ENCODE data around the gene RALGDS. TPM values are rescaled to one million over a fixed set of nuclear protein-coding genes. Genes with fewer than 3 reads are reported as not detected.

Gene RALGDS
- total RNA-seq, 6 experiments from 2014 or later: 4.3 to 19.8 (median 5.7) TPM

- ATAC-seq: no peak
- Histone ChIP-seq H3K4me3 (no peak overlapping the region), H3K27ac (peak overlapping the region in 2 of 3 donors; percentile 12 to 77), H3K27me3 (no peaks in the 10 kb centered on the region), H3K4me1 (peaks cover 2 to 39% (median 13%) of the 10 kb centered on the region in 4 donors), H3K36me3 (no peaks in the 10 kb centered on the region), H3K9me3 (no peaks in the 10 kb centered on the region)
- 57% methylated on average over 3 of the region's 4 CpGs for WGBS (ENCODE audit: insufficient coverage, low coverage, low lambda C conversion rate, missing lambda C conversion rate)
- intact Hi-C loops (cut with DNase I): no loop called here
- no peak for DNase-seq
- TF ChIP-seq CTCF (IDR thresholded peaks at IDR 0.05) (no peak), POLR2A (IDR thresholded peaks at IDR 0.05) (no peak)
Measured at GRCh38 chr9:133122605-133122934, 1.5 kb upstream of the RALGDS start.

GRCh38 chr9:133121915-133122550 is 993 bp upstream of the RALGDS start:
- Histone ChIP-seq H3K36me3 (no peaks in the 10 kb centered on the region), H3K27me3 (no peaks in the 10 kb centered on the region), H3K4me3 (no peak overlapping the region), H3K4me1 (peaks cover 2 to 36% (median 11%) of the 10 kb centered on the region in 4 donors), H3K27ac (peak overlapping the region in 2 of 3 donors; percentile 65 to 77), H3K9me3 (no peaks in the 10 kb centered on the region)
- ATAC-seq (no peak), DNase-seq (peak in 1 of 3 donors; percentile 51)
- WGBS (ENCODE audit: insufficient coverage, low coverage, low lambda C conversion rate, missing lambda C conversion rate): 80% methylated on average over 1 of the region's 8 CpGs
- intact Hi-C loops (cut with DNase I): no loop called here
- TF ChIP-seq CTCF (IDR thresholded peaks at IDR 0.05) (no peak), POLR2A (IDR thresholded peaks at IDR 0.05) (no peak)

GRCh38 chr9:133120501-133121197 is 391 bp downstream of the RALGDS start:
- H3K4me3 ChIP-seq: peak overlapping the region; percentile 65 to 86 (median 70)
- WGBS (ENCODE audit: insufficient coverage, low coverage, low lambda C conversion rate, missing lambda C conversion rate): 14% methylated on average over 1 of the region's 66 CpGs
- H3K4me1 ChIP-seq: peaks cover 0 to 22% (median 3%) of the 10 kb centered on the region in 4 donors
- DNase-seq (no peak), ATAC-seq (peak in 1 of 4 donors; percentile 5)
- TF ChIP-seq CTCF (IDR thresholded peaks at IDR 0.05): no peak
- peak; percentile 44 for TF ChIP-seq POLR2A (IDR thresholded peaks at IDR 0.05)
- H3K9me3 ChIP-seq: no peaks in the 10 kb centered on the region
- no peaks in the 10 kb centered on the region for H3K27me3 ChIP-seq
- no peaks in the 10 kb centered on the region for H3K36me3 ChIP-seq
- peak overlapping the region; percentile 63 to 86 (median 72) for H3K27ac ChIP-seq
- intact Hi-C loops (cut with DNase I): no loop called here

- ATAC-seq: no peak
- peaks cover 0 to 24% (median 5%) of the 10 kb centered on the region in 4 donors for H3K4me1 ChIP-seq
- 16% methylated on average over 7 of the region's 21 CpGs for WGBS (ENCODE audit: insufficient coverage, low coverage, low lambda C conversion rate, missing lambda C conversion rate)
Measured at GRCh38 chr9:133119846-133120500, 1.1 kb downstream of the RALGDS start.

More at GRCh38 chr9:133119846-133120500, 1.1 kb downstream of the RALGDS start:
- TF ChIP-seq POLR2A (IDR thresholded peaks at IDR 0.05): no peak
- TF ChIP-seq CTCF (IDR thresholded peaks at IDR 0.05): no peak
- intact Hi-C loops (cut with DNase I): no loop called here
- peak in 1 of 3 donors; percentile 53 for DNase-seq
- no peaks in the 10 kb centered on the region for H3K36me3 ChIP-seq
- no peaks in the 10 kb centered on the region for H3K9me3 ChIP-seq
- H3K27me3 ChIP-seq: no peaks in the 10 kb centered on the region
- H3K27ac ChIP-seq: peak overlapping the region; percentile 31 to 86 (median 49)
- H3K4me3 ChIP-seq: peak overlapping the region; percentile 65 to 86 (median 70)

All from right lobe of liver (tissue), 6 donors.